GM12872 (cell line): ENCODE measurements around the gene FHOD3.

ENCODE experiments used
- CTCF ChIP-seq: IDR thresholded peaks from 3 replicates; pipeline ENCODE4 v1.5.1; 2011; ENCODE audit warnings: low read depth, mild to moderate bottlenecking, low read length, moderate library complexity; ENCODE audit not compliant: insufficient read depth

FHOD3 gene

GRCh38 chr18:36364911-36365624 lies 67.6 kb downstream of the FHOD3 start:
- no peak for TF ChIP-seq CTCF

- no peak for TF ChIP-seq CTCF
Measured at GRCh38 chr18:36365836-36366775, 68.6 kb downstream of the FHOD3 start.

- TF ChIP-seq CTCF = no peak
Measured at GRCh38 chr18:36366994-36367839, 69.7 kb downstream of the FHOD3 start.

- TF ChIP-seq CTCF = no peak
Measured at GRCh38 chr18:36368889-36369288, 71.4 kb downstream of the FHOD3 start.

- TF ChIP-seq CTCF = peak; percentile 35; the same call in 2 of the 3 replicates
Measured at GRCh38 chr18:36372903-36373311, 75.4 kb downstream of the FHOD3 start.

GRCh38 chr18:36374262-36374661 lies 76.7 kb downstream of the FHOD3 start:
- TF ChIP-seq CTCF = no peak

- no peak for TF ChIP-seq CTCF
Measured at GRCh38 chr18:36375118-36375517, 77.6 kb downstream of the FHOD3 start.
